Stimulated activated CD8-positive, alpha-beta memory T cell treated with anti-CD3 and anti-CD28 coated beads, Interleukin-2, amount 100 ng/mL, for 1 hour (primary cell): ENCODE data around the gene SLC24A5.

Experiments
- DNase-seq, 2 donors: peaks; one replicate each; pipeline ENCODE4 v3.0.0-alpha.2; 2020; ENCODE audit warnings: low read depth in 2 of 2

SLC24A5 gene

GRCh38 chr15:48190932-48191573, 70.3 kb downstream of the SLC24A5 start:
- no peak for DNase-seq

GRCh38 chr15:48191574-48192225, 70.9 kb downstream of the SLC24A5 start, which contains the start of gene CTXN2:
Gene CTXN2, plus strand, starts transcription at chr15:48191665. Its CDS starts 9,636 bp downstream, at chr15:48201301.
- DNase-seq = no peak
